Aorta (tissue), 5 donors: ENCODE results near the gene CNFN. TPM values are rescaled to one million over a fixed set of nuclear protein-coding genes. Genes with fewer than 3 reads are reported as not detected.

Source experiments
- ATAC-seq: fragments of 200-7000 bp; cut with Tn5 transposase; one replicate; pipeline ENCODE4 v1.9.1; 2022; ENCODE audit warnings: moderate library complexity; ENCODE audit not compliant: low FRiP score
- DNase-seq, 2 donors: peaks; one replicate each; pipeline ENCODE4 v3.0.0-alpha.2; 2020
- H3K27ac ChIP-seq, 2 donors: one replicate each; pipeline ENCODE4 v1.5.1; 2013; ENCODE audit warnings: low read length in 2 of 2, mild to moderate bottlenecking in 2 of 2, moderate library complexity in 2 of 2, control low read depth in 1 of 2, inconsistent platforms in 1 of 2, low read depth in 1 of 2
- H3K27me3 ChIP-seq, 2 donors: one replicate each; pipeline ENCODE4 v1.6.1; 2013; ENCODE audit warnings: control low read depth in 1 of 2, low read length in 1 of 2, mild to moderate bottlenecking in 1 of 2, moderate library complexity in 1 of 2; ENCODE audit not compliant: insufficient read depth in 2 of 2, control insufficient read depth in 1 of 2
- H3K36me3 ChIP-seq, 2 donors: one replicate each; pipeline ENCODE4 v1.6.1; 2013; ENCODE audit warnings: control low read depth in 1 of 2, low read length in 1 of 2, mild to moderate bottlenecking in 1 of 2; ENCODE audit not compliant: insufficient read depth in 2 of 2, control insufficient read depth in 1 of 2
- H3K4me1 ChIP-seq, 2 donors: one replicate each; pipeline ENCODE4 v1.6.1; 2013; ENCODE audit warnings: low read length in 2 of 2, control low read depth in 1 of 2, mild to moderate bottlenecking in 1 of 2, moderate library complexity in 1 of 2; ENCODE audit not compliant: insufficient read depth in 2 of 2, control insufficient read depth in 1 of 2
- H3K4me3 ChIP-seq, 2 donors: one replicate each; pipeline ENCODE4 v1.5.1; 2013; ENCODE audit warnings: low read length in 2 of 2, control low read depth in 1 of 2, mild to moderate bottlenecking in 1 of 2
- H3K9me3 ChIP-seq: one replicate; pipeline ENCODE4 v1.6.1; 2013; ENCODE audit warnings: mild to moderate bottlenecking, low read length; ENCODE audit not compliant: control insufficient read depth
- WGBS, 2 donors: extraction: QIAGEN DNeasy Blood & Tissue Kit; methylation state at CpG; one replicate each; pipeline ENCODE4 v1.1.7; 2013; 5-methylcytosine and 5-hydroxymethylcytosine counted together
- intact Hi-C, 2 donors: fragments of 100-400 bp; cut with DNase I; formaldehyde crosslinking; loops; one replicate each; pipeline versions ENCODE4 v1.14.2 to v1.15.0; 2022
- polyA plus RNA-seq, 2 donors: library from polyadenylated mRNA; stranded (reverse); fragments of 200-250 nt; gene quantifications; one replicate each; pipeline ENCODE4 v1.2.3, GENCODE V29; 2013
- total RNA-seq, 2 donors: library from RNA; stranded (reverse); fragmentation: NEBNext Ultra II Directional; extraction: Animal tissue kit (Norgen Biotek cat#: 25700); gene quantifications; one replicate each; pipeline ENCODE4 v1.2.1, GENCODE V29; 2021
- donor health status: healthy with polysubstance abuse.
- donor health status: Bipolar disorder and iron deficiency.
- donor health status: DM: no; HTN: no; CAD: no.
- donor health status: DM: no; HTN: no; CAD: no.
- donor health status: DM: yes; HTN: yes; CAD: no.

The CNFN gene
- total and polyA plus RNA-seq, 4 donors = 0.51 to 3.0 (median 1.1) TPM; not detected in 1

DNA sequence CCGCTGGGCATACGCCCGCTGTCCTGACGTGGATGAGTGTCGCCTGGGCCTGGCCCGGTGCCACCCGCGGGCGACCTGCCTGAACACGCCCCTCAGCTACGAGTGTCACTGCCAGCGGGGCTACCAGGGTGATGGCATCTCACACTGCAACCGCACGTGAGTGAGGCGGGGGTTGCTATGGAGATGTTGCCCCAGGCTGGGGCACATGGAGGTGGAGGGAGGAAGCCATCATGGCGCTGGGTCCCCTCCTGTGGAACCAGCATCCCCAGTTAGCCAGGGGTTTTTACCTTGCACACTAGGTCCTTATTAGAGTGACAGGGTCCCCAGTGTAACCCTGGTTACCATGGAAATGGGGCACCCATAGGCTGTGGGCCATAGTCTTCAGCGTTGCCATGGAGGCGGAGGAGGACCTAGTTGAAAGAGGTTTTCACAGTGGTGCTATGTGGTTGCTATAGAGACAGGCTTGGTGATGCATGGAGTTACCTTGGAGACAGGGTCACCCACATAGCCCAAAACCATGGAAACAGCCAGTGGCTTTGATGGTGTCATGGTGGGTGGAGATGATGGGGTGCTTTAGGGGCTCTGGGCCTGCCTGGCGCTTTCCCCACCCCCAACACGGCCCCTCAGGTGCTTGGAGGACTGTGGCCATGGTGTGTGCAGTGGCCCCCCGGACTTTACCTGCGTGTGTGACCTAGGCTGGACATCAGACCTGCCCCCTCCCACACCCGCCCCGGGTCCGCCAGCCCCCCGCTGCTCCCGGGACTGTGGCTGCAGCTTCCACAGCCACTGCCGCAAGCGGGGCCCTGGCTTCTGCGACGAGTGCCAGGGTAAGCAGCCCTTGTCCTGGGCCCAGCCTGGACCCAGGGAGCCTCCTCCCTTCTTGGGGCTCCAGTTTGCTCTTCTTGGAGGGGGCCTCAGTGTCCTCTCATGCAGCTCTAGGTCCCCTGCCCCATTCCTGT lies 37.5 kb downstream of the CNFN start:
- Histone ChIP-seq H3K27ac (no peak overlapping the region), H3K4me3 (no peak overlapping the region), H3K9me3 (no peaks in the 10 kb centered on the region), H3K36me3 (peaks cover 0 to 2% of the 10 kb centered on the region in 2 donors), H3K27me3 (no peaks in the 10 kb centered on the region), H3K4me1 (no peaks in the 10 kb centered on the region)
- ATAC-seq = no peak
- WGBS, 2 donors = 89 to 90% methylated on average over 30 to 31 of the region's 31 CpGs
- intact Hi-C loops = no loop called here
- DNase-seq = no peak

DNA sequence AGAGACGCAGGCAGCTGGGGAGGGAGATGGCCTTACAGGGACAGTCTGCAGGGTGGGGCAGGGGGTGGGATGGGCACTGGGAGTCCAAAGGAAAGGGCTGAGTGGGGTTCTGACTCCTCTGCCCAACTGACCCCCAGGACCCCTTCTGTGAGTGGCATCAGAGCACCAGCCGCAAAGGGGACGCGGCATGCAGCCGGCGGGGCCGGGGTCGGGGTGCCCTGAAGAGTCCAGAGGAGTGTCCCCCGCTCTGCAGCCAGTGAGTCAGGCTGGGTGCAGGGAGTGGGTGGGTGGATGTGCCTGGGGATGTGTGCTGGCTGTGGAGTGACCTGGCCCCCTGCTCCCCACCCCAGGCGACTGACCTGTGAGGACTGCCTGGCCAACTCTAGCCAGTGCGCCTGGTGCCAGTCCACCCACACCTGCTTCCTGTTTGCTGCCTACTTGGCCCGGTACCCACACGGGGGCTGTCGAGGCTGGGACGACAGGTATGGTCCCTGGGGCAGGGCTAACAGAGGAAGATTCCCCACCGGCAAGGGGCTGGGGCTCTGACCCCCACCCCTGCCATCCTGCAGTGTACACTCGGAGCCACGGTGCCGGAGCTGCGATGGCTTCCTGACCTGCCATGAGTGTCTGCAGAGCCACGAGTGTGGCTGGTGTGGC lies 38.9 kb downstream of the CNFN start:
- Histone ChIP-seq H3K36me3 (peaks cover 0 to 2% of the 10 kb centered on the region in 2 donors), H3K4me3 (no peak overlapping the region), H3K27me3 (no peaks in the 10 kb centered on the region), H3K9me3 (no peaks in the 10 kb centered on the region), H3K27ac (no peak overlapping the region), H3K4me1 (no peaks in the 10 kb centered on the region)
- 89 to 90% methylated on average over 19 to 21 of the region's 21 CpGs for WGBS, 2 donors
- ATAC-seq = no peak
- intact Hi-C loops = no loop called here
- no peak for DNase-seq

DNA sequence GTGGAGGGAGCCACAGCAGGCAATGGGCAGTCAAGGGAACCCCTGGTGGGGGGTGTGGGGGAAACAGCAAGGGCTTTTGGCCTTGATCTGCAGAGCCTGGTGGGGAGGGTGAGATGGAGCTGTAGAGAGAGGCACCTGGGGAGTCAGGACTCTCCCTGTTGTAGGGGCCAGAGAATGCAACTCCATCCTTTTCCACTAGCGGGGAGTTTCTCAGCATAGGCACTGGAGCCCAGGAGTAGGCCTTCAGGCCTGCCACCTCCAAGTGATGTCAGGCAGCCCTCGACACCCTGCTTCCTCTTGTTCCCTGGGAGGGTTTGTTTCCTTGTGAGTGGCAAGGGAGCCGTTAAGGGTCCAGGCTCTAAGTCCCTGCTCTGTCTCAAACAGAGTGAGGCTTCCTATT lies 39.7 kb downstream of the CNFN start:
- WGBS, 2 donors = 89 to 96% methylated on average over 3 of the region's 3 CpGs
- intact Hi-C loops = no loop called here

DNA sequence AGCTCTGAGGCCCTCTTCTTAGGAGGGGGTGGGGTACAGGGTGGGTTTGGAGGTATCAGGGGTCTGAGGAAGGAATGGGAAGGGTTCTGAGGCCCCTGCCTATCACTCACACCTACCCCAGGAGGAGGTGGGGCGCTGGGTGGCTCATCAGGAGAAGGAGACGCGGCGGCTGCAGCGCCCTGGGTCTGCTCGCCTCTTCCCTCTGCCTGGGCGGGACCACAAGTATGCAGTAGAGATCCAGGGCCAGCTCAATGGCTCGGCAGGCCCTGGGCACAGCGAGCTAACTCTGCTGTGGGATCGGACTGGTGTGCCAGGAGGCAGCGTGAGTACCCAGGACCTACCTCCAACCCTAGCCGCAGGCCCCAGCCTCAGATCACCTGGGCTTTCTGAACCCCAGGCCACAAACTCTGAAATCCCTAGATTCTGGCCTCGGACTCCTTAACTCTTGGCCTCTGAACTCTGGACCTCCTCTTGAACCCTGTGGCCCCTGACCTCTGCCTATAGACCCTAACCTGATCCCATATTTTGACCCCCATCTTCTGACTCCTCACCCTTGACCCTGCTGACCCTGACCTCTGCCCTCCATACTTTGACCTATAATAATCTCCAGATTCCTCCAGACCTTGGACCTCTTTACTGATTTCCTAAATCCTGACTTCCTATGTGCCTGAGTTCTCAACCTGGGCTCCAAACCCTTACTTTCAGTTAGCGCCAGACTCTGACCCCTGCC lies 40.6 kb downstream of the CNFN start:
- H3K27me3 ChIP-seq = no peaks in the 10 kb centered on the region
- ATAC-seq (no peak), DNase-seq (no peak)
- H3K27ac ChIP-seq = no peak overlapping the region
- no peaks in the 10 kb centered on the region for H3K9me3 ChIP-seq
- peaks cover 0 to 2% of the 10 kb centered on the region in 2 donors for H3K36me3 ChIP-seq
- no peaks in the 10 kb centered on the region for H3K4me1 ChIP-seq
- no peak overlapping the region for H3K4me3 ChIP-seq
- intact Hi-C loops = no loop called here
- WGBS, 2 donors = 93 to 98% methylated on average over 9 to 14 of the region's 14 CpGs

More for the DNA sequence above, 39.7 kb downstream of the CNFN start:
- Histone ChIP-seq H3K36me3 (peaks cover 0 to 2% of the 10 kb centered on the region in 2 donors), H3K4me1 (no peaks in the 10 kb centered on the region), H3K4me3 (no peak overlapping the region), H3K27me3 (no peaks in the 10 kb centered on the region), H3K9me3 (no peaks in the 10 kb centered on the region), H3K27ac (no peak overlapping the region)
- ATAC-seq (no peak), DNase-seq (no peak)

DNA sequence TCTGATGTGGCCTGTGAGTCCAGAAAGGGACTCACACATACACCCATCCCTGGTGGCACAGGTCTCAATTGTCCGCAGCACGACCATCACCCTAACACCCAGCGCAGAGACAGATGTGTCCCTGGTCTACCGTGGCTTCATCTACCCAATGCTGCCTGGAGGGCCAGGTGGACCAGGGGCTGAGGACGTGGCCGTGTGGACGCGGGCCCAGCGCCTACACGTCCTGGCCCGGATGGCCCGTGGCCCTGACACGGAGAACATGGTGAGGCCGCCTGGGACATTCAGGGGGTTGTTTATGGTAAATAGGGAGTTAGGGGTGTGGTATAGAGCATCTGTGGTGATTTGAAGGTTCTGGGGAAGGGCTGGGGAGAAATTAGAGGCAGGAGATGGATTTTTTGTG lies 41.9 kb downstream of the CNFN start:
- no peaks in the 10 kb centered on the region for H3K9me3 ChIP-seq
- H3K36me3 ChIP-seq = peaks cover 0 to 2% of the 10 kb centered on the region in 2 donors
- H3K27ac ChIP-seq = no peak overlapping the region
- no peaks in the 10 kb centered on the region for H3K4me1 ChIP-seq
- DNase-seq (no peak), ATAC-seq (no peak)
- H3K27me3 ChIP-seq = no peaks in the 10 kb centered on the region
- no peak overlapping the region for H3K4me3 ChIP-seq
- intact Hi-C loops = no loop called here
- 94 to 96% methylated on average over 14 of the region's 14 CpGs for WGBS, 2 donors

DNA sequence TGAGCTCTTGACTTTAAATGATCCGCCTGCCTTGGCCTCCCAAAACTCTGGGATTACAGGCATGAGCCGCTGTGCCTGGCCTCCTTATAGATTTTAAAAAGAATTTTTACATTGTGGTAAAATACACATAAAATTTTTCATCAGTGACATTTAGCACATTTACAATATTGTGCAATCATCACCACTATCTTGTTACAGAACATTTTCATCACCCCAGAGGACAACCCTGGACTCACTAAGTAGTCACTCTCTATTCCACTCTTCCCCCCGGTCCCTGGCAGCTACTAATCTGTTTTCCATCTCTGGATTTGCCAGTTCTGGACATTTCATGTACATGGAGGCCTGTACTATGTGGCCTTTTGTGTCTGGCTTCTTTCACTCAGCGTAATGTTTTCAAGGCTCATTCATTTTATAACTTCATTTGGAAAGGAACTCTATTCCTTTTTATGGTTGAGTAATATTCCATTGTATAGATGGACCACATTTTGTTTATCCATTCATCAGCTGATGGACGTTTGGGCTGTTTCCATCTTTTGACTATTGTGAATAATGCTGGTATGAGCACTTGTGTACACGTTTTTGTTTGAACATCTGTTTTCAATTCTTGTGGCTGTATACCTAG lies 44.8 kb downstream of the CNFN start:
- no peaks in the 10 kb centered on the region for H3K9me3 ChIP-seq
- no peaks in the 10 kb centered on the region for H3K4me1 ChIP-seq
- intact Hi-C loops = no loop called here
- peaks cover 0 to 4% of the 10 kb centered on the region in 2 donors for H3K36me3 ChIP-seq
- ATAC-seq (no peak), DNase-seq (no peak)
- 84 to 85% methylated on average over 6 of the region's 6 CpGs for WGBS, 2 donors
- no peak overlapping the region for H3K27ac ChIP-seq
- no peaks in the 10 kb centered on the region for H3K27me3 ChIP-seq
- no peak overlapping the region for H3K4me3 ChIP-seq

DNA sequence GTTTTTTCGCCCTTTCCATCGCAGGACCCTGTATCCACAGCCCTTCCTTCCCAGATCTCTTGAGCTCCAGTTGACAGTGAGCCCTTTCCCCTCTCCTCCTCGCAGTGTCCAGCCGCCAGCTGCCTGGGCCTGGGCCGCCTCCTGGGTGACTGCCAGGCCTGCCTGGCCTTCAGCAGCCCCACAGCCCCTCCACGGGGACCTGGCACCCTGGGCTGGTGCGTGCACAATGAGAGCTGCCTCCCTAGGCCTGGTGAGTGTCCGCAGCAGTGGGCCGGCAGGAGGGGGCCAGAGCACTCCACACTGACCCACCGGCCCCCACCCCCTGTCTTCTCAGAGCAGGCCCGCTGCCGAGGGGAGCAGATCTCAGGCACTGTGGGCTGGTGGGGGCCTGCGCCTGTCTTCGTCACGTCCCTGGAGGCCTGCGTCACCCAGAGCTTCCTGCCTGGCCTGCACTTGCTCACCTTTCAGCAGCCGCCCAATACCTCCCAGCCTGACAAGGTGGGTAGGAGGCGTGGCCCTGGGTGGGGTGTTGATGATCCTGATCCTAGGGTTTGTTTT lies 45.7 kb downstream of the CNFN start:
- Histone ChIP-seq H3K27ac (no peak overlapping the region), H3K36me3 (peaks cover 0 to 4% of the 10 kb centered on the region in 2 donors), H3K27me3 (no peaks in the 10 kb centered on the region), H3K4me3 (no peak overlapping the region), H3K4me1 (no peaks in the 10 kb centered on the region), H3K9me3 (no peaks in the 10 kb centered on the region)
- ATAC-seq (no peak), DNase-seq (no peak)
- intact Hi-C loops = no loop called here
- WGBS, 2 donors = 88% methylated on average over 18 of the region's 18 CpGs
